OCI-LY1 (cell line): ENCODE measurements around the gene SLC2A13.

Experiments used
- EZH2 ChIP-seq: fragments of 200-600 bp; sonication (generic), shearing (Covaris generic); IDR thresholded peaks from 2 replicates; pipeline ENCODE4 v1.8.0; 2017; ENCODE audit warnings: borderline replicate concordance, mixed run types, mild to moderate bottlenecking, antibody characterized with exemption, low read length, moderate library complexity, mixed read lengths
- TF ChIP-seq, protein P1 (sequence below): fragments of 200-600 bp; sonication (generic), shearing (Covaris generic); IDR thresholded peaks from 2 replicates; pipeline ENCODE4 v1.5.1; 2017; ENCODE audit warnings: mild to moderate bottlenecking, antibody characterized with exemption, low read length, moderate library complexity, mixed read lengths

DNA sequence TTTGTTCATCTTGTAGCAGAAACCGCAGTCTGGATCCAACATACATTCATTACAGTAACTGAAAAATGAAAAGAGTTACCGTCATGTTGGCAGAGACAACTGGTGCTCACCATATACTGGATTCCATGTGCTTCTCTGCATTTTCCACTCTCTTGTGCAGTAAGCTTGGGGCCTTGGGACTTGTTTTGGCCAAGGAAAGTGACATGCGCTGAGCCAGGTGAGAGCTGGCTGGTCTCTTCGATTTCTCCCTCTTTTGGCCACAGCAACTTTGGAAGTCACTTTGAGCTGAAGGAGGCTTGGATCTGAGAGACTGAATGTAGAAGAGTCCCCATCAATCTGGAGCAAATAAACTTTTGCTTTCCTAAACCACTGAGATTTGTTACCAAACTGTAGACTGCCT lies 275.7 kb downstream of the SLC2A13 start:
- TF ChIP-seq, protein P1, sequence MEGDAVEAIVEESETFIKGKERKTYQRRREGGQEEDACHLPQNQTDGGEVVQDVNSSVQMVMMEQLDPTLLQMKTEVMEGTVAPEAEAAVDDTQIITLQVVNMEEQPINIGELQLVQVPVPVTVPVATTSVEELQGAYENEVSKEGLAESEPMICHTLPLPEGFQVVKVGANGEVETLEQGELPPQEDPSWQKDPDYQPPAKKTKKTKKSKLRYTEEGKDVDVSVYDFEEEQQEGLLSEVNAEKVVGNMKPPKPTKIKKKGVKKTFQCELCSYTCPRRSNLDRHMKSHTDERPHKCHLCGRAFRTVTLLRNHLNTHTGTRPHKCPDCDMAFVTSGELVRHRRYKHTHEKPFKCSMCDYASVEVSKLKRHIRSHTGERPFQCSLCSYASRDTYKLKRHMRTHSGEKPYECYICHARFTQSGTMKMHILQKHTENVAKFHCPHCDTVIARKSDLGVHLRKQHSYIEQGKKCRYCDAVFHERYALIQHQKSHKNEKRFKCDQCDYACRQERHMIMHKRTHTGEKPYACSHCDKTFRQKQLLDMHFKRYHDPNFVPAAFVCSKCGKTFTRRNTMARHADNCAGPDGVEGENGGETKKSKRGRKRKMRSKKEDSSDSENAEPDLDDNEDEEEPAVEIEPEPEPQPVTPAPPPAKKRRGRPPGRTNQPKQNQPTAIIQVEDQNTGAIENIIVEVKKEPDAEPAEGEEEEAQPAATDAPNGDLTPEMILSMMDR: no peak
- TF ChIP-seq EZH2: no peak
